ENCODE data around the gene SEC23B. TPM values are rescaled to one million over a fixed set of nuclear protein-coding genes. Genes with fewer than 3 reads are reported as not detected.

The SEC23B gene
- total RNA-seq, 4 donors from 2014 or later = 27.1 to 49.2 (median 43.4) TPM

GRCh38 chr20:18533491-18533890 lies 25.8 kb downstream of the SEC23B start:
- H3K36me3 ChIP-seq = no peaks in the 10 kb centered on the region
- no peaks in the 10 kb centered on the region for H3K27me3 ChIP-seq
- H3K27ac ChIP-seq = no peak overlapping the region
- H3K9me3 ChIP-seq = no peaks in the 10 kb centered on the region
- no peak for DNase-seq
- no peak overlapping the region for H3K4me3 ChIP-seq
- intact Hi-C loops (cut with DNase I; ENCODE audit: low total_unique reads) = no loop called here
- no peak for TF ChIP-seq CTCF (IDR thresholded peaks at IDR 0.05)
- TF ChIP-seq POLR2A (IDR thresholded peaks at IDR 0.05) = no peak
- no peaks in the 10 kb centered on the region for H3K4me1 ChIP-seq

- DNase-seq = no peak
- H3K9me3 ChIP-seq = no peaks in the 10 kb centered on the region
- no peaks in the 10 kb centered on the region for H3K4me1 ChIP-seq
- TF ChIP-seq CTCF (IDR thresholded peaks at IDR 0.05) (no peak), POLR2A (IDR thresholded peaks at IDR 0.05) (no peak)
- no peaks in the 10 kb centered on the region for H3K27me3 ChIP-seq
- no peak overlapping the region for H3K4me3 ChIP-seq
- no peak overlapping the region for H3K27ac ChIP-seq
- intact Hi-C loops (cut with DNase I; ENCODE audit: low total_unique reads) = no loop called here
- no peaks in the 10 kb centered on the region for H3K36me3 ChIP-seq
Measured at GRCh38 chr20:18533978-18534644, 26.4 kb downstream of the SEC23B start.

- Histone ChIP-seq H3K27ac (no peak overlapping the region), H3K4me1 (no peaks in the 10 kb centered on the region), H3K27me3 (no peaks in the 10 kb centered on the region), H3K4me3 (no peak overlapping the region), H3K36me3 (no peaks in the 10 kb centered on the region), H3K9me3 (no peaks in the 10 kb centered on the region)
- intact Hi-C loops (cut with DNase I; ENCODE audit: low total_unique reads) = no loop called here
- TF ChIP-seq POLR2A (IDR thresholded peaks at IDR 0.05) = no peak
- TF ChIP-seq CTCF (IDR thresholded peaks at IDR 0.05) = no peak
- no peak for DNase-seq
Measured at GRCh38 chr20:18537651-18538050, 29.9 kb downstream of the SEC23B start.

GRCh38 chr20:18541741-18542140 lies 34.0 kb downstream of the SEC23B start:
- DNase-seq = no peak
- no peak overlapping the region for H3K27ac ChIP-seq
- H3K27me3 ChIP-seq = no peaks in the 10 kb centered on the region
- intact Hi-C loops (cut with DNase I; ENCODE audit: low total_unique reads) = no loop called here
- no peaks in the 10 kb centered on the region for H3K36me3 ChIP-seq
- H3K4me1 ChIP-seq = no peaks in the 10 kb centered on the region
- no peaks in the 10 kb centered on the region for H3K9me3 ChIP-seq
- TF ChIP-seq POLR2A (IDR thresholded peaks at IDR 0.05) = no peak
- no peak for TF ChIP-seq CTCF (IDR thresholded peaks at IDR 0.05)
- H3K4me3 ChIP-seq = no peak overlapping the region

- Histone ChIP-seq H3K4me1 (no peaks in the 10 kb centered on the region), H3K27ac (no peak overlapping the region), H3K27me3 (no peaks in the 10 kb centered on the region), H3K4me3 (no peak overlapping the region), H3K9me3 (no peaks in the 10 kb centered on the region), H3K36me3 (no peaks in the 10 kb centered on the region)
- TF ChIP-seq POLR2A (IDR thresholded peaks at IDR 0.05) = no peak
- no peak for TF ChIP-seq CTCF (IDR thresholded peaks at IDR 0.05)
- no peak for DNase-seq
- intact Hi-C loops (cut with DNase I; ENCODE audit: low total_unique reads) = no loop called here
Measured at GRCh38 chr20:18543216-18543615, 35.5 kb downstream of the SEC23B start.

All from uterus (tissue), 4 donors.